Right lobe of liver (tissue), 6 donors: ENCODE data around the gene IL22. TPM values are rescaled to one million over a fixed set of nuclear protein-coding genes. Genes with fewer than 3 reads are reported as not detected.

Experiments
- ATAC-seq, 4 donors: fragments of 200-7000 bp; cut with Tn5 transposase; one replicate each; pipeline ENCODE4 v1.9.1; 2020; ENCODE audit warnings: mild to moderate bottlenecking in 4 of 4, moderate library complexity in 4 of 4
- DNase-seq, 3 donors: peaks; one replicate each; pipeline ENCODE4 v3.0.0-alpha.2; 2020
- H3K27ac ChIP-seq, 3 donors: fragments of 200-600 bp; one replicate each; pipeline ENCODE4 v1.8.0; 2022
- H3K27me3 ChIP-seq, 2 donors: fragments of 200-600 bp; one replicate each; pipeline ENCODE4 v1.8.0; 2022
- H3K36me3 ChIP-seq, 4 donors: fragments of 200-600 bp; sonication (generic) in 1 of 4; one replicate each; pipeline versions ENCODE4 v1.5.1 to v1.8.0; 2017 to 2022; ENCODE audit warnings: control low read depth in 1 of 4
- H3K4me1 ChIP-seq, 4 donors: fragments of 200-600 bp; sonication (generic) in 1 of 4; one replicate each; pipeline versions ENCODE4 v1.5.1 to v1.8.0; 2017 to 2022; ENCODE audit warnings: control low read depth in 1 of 4
- H3K4me3 ChIP-seq, 3 donors: fragments of 200-600 bp; one replicate each; pipeline ENCODE4 v1.8.0; 2022
- H3K9me3 ChIP-seq, 4 donors: fragments of 200-600 bp; sonication (generic) in 1 of 4; one replicate each; pipeline versions ENCODE4 v1.5.1 to v1.8.0; 2017 to 2022; ENCODE audit warnings: control low read depth in 1 of 4
- CTCF ChIP-seq, 4 donors: fragments of 200-600 bp in 3 of 4; fragments of 450-650 bp in 1 of 4; IDR thresholded peaks; one replicate each; pipeline versions ENCODE4 v1.5.1 to v1.8.0; 2016 to 2022; ENCODE audit warnings: antibody characterized with exemption in 4 of 4, mild to moderate bottlenecking in 2 of 4
- POLR2A ChIP-seq: fragments of 450-650 bp; IDR thresholded peaks from one replicate; pipeline ENCODE4 v1.6.1; 2017; ENCODE audit warnings: antibody characterized with exemption, mild to moderate bottlenecking
- WGBS: methylation state at CpG from one replicate; pipeline ENCODE4 v1.1.6; 2018; ENCODE audit warnings: low coverage, low lambda C conversion rate; ENCODE audit not compliant: insufficient coverage; ENCODE audit errors: missing lambda C conversion rate; 5-methylcytosine and 5-hydroxymethylcytosine counted together
- intact Hi-C, 2 donors: fragments of 100-400 bp; cut with DNase I; formaldehyde crosslinking; loops; one replicate each; pipeline versions ENCODE4 v1.11.2 to v1.14.1; 2022
- total RNA-seq, 6 experiments: library from RNA; depleted of rRNA in 2 of 6; stranded (reverse); fragments of >200 nt in 2 of 6; fragmentation: NEBNext Ultra II Directional in 3 of 6; extraction: Animal tissue kit (Norgen Biotek cat#: 25700) in 3 of 6; gene quantifications; one replicate each; pipeline versions ENCODE4 v1.1.0 to v1.2.4, GENCODE V29; 2016 to 2023
- donor health status: DM: no; HTN: yes; CAD: no.
- donor health status: DM: no; HTN: no; CAD: no.
- donor health status: DM: no; HTN: no; CAD: no.
- donor health status: DM: no; HTN: yes; CAD: no.
- donor health status: DM: no; HTN: yes; CAD: no.

IL22 gene
- total RNA-seq, 6 experiments from 2014 or later = not detected

GRCh38 chr12:68264158-68264855 lies 10.9 kb upstream of the IL22 start:
- no peak for TF ChIP-seq CTCF (IDR thresholded peaks at IDR 0.05)
- TF ChIP-seq POLR2A = no peak
- Histone ChIP-seq H3K4me3 (no peak overlapping the region), H3K27me3 (no peaks in the 10 kb centered on the region), H3K36me3 (no peaks in the 10 kb centered on the region), H3K4me1 (no peaks in the 10 kb centered on the region), H3K27ac (no peak overlapping the region), H3K9me3 (no peaks in the 10 kb centered on the region)
- DNase-seq (no peak), ATAC-seq (no peak)
- 70% methylated on average over 6 of the region's 7 CpGs for WGBS
- intact Hi-C loops = no loop called here

- Histone ChIP-seq H3K4me1 (no peaks in the 10 kb centered on the region), H3K4me3 (no peak overlapping the region), H3K9me3 (no peaks in the 10 kb centered on the region), H3K36me3 (no peaks in the 10 kb centered on the region), H3K27ac (no peak overlapping the region), H3K27me3 (no peaks in the 10 kb centered on the region)
- TF ChIP-seq CTCF (IDR thresholded peaks at IDR 0.05) (no peak), POLR2A (no peak)
- WGBS = 82% methylated on average over 1 of the region's 1 CpG
- no peak for DNase-seq
- ATAC-seq = no peak
- intact Hi-C loops = no loop called here
Measured at GRCh38 chr12:68263366-68263765, 10.0 kb upstream of the IL22 start.

- H3K36me3 ChIP-seq = no peaks in the 10 kb centered on the region
- H3K27ac ChIP-seq = no peak overlapping the region
- intact Hi-C loops = no loop called here
- H3K27me3 ChIP-seq = no peaks in the 10 kb centered on the region
- TF ChIP-seq POLR2A (no peak), CTCF (IDR thresholded peaks at IDR 0.05) (no peak)
- H3K4me1 ChIP-seq = no peaks in the 10 kb centered on the region
- no peaks in the 10 kb centered on the region for H3K9me3 ChIP-seq
- ATAC-seq (no peak), DNase-seq (no peak)
- no peak overlapping the region for H3K4me3 ChIP-seq
Measured at GRCh38 chr12:68261896-68262295, 8.5 kb upstream of the IL22 start.

- WGBS = 59% methylated on average over 3 of the region's 3 CpGs
- Histone ChIP-seq H3K27me3 (no peaks in the 10 kb centered on the region), H3K27ac (no peak overlapping the region), H3K4me1 (no peaks in the 10 kb centered on the region), H3K36me3 (no peaks in the 10 kb centered on the region), H3K4me3 (no peak overlapping the region), H3K9me3 (no peaks in the 10 kb centered on the region)
- intact Hi-C loops = no loop called here
- DNase-seq (no peak), ATAC-seq (no peak)
- no peak for TF ChIP-seq CTCF (IDR thresholded peaks at IDR 0.05)
Measured at GRCh38 chr12:68260153-68260552, 6.7 kb upstream of the IL22 start.
